Nephron progenitor cell (in vitro differentiated cells): ENCODE data around the gene ZSCAN25.

ENCODE experiments used
- DNase-seq: peaks from one replicate; pipeline ENCODE4 v3.0.0; 2021
- H3K27ac Mint-ChIP-seq: 2 replicates; pipeline ENCODE4 v1.8.0; 2021; ENCODE audit warnings: mild to moderate bottlenecking, moderate library complexity, mixed read lengths
- H3K27me3 Mint-ChIP-seq: 2 replicates; pipeline ENCODE4 v1.8.0; 2021; ENCODE audit warnings: mild to moderate bottlenecking, low read depth, mixed read lengths; ENCODE audit not compliant: poor library complexity
- H3K36me3 Mint-ChIP-seq: 2 replicates; pipeline ENCODE4 v1.8.0; 2021; ENCODE audit warnings: low read depth, mixed read lengths
- H3K4me1 Mint-ChIP-seq: 2 replicates; pipeline ENCODE4 v1.8.0; 2021; ENCODE audit warnings: mixed read lengths
- H3K4me3 Mint-ChIP-seq: 2 replicates; pipeline ENCODE4 v1.8.0; 2021; ENCODE audit warnings: mild to moderate bottlenecking, moderate library complexity, mixed read lengths
- H3K9me3 Mint-ChIP-seq: 2 replicates; pipeline ENCODE4 v1.8.0; 2021; ENCODE audit warnings: mild to moderate bottlenecking, moderate library complexity, mixed read lengths
- TF ChIP-seq, protein P1 (sequence below): fragments of 200-600 bp; sonication (generic); IDR thresholded peaks from 2 replicates; pipeline ENCODE4 v1.5.0; 2021; ENCODE audit warnings: antibody characterized with exemption

Gene ZSCAN25

DNA sequence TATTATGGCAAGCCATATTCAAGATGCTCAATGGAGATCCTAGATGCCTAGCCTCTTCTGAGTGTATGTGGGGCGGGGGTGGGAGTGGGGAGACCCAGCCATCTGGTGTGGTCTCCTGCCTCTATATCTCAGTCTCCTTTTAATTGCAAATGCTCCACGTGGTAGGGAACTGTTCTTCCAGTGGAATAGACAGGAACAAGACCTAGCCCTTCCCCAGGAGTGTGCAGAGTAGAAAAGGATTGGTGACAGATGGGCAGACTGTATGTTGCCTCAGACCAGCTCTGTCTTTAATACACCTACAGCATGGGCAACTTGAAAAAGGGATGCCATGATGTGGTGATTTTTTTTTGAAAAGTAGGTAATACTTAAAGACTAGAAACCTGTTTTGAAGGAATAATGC, 50.4 kb downstream of the ZSCAN25 start:
- Mint-ChIP-seq H3K4me1 (no peaks in the 10 kb centered on the region), H3K27me3 (peaks cover 3% of the 10 kb centered on the region), H3K9me3 (no peaks in the 10 kb centered on the region), H3K36me3 (peaks cover 9% of the 10 kb centered on the region), H3K27ac (no peak overlapping the region), H3K4me3 (no peak overlapping the region)
- no peak for DNase-seq
- TF ChIP-seq, protein P1, sequence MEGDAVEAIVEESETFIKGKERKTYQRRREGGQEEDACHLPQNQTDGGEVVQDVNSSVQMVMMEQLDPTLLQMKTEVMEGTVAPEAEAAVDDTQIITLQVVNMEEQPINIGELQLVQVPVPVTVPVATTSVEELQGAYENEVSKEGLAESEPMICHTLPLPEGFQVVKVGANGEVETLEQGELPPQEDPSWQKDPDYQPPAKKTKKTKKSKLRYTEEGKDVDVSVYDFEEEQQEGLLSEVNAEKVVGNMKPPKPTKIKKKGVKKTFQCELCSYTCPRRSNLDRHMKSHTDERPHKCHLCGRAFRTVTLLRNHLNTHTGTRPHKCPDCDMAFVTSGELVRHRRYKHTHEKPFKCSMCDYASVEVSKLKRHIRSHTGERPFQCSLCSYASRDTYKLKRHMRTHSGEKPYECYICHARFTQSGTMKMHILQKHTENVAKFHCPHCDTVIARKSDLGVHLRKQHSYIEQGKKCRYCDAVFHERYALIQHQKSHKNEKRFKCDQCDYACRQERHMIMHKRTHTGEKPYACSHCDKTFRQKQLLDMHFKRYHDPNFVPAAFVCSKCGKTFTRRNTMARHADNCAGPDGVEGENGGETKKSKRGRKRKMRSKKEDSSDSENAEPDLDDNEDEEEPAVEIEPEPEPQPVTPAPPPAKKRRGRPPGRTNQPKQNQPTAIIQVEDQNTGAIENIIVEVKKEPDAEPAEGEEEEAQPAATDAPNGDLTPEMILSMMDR = no peak

DNA sequence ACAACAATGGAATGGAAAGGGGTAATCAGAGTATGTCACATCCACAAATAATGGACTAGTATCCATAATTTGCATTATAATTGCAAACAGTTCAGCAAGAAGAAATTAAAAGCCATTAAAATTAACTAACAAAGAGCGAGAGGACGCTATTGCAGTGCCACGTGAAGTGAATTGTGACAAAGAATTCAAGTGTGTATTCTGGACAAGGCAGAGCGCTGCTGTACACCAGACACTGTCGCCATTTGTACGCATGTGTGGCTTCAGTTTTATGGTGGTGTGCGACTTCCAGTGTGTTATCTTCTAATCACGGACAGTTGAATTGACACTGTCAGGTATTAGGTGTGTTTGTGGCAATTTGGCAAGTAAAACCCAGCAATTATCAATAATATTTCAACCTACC, 51.8 kb downstream of the ZSCAN25 start:
- no peak for DNase-seq
- Mint-ChIP-seq H3K27me3 (peaks cover 3% of the 10 kb centered on the region), H3K4me3 (no peak overlapping the region), H3K36me3 (peaks cover 5% of the 10 kb centered on the region), H3K27ac (no peak overlapping the region), H3K4me1 (no peaks in the 10 kb centered on the region), H3K9me3 (no peaks in the 10 kb centered on the region)
- TF ChIP-seq, protein P1 = no peak

DNA sequence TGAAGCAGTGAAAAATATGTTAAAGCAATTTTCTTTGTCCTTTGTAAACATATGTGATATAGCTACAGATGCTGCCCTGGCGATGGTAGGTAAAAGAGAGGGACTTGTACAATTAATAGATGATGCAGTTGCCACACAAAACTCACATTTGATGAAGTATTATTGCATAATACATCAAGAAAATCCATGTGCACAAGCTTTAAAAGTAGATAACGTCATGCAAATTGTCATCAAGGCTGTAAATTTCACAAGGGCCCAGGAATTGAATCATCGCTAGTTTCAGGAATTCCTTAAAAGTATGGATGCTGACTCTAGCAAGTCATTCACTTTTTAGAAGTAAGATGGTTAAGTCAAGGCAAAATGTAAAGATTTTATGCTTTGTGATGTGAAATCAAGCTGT, 53.0 kb downstream of the ZSCAN25 start:
- no peak for DNase-seq
- Mint-ChIP-seq H3K36me3 (no peaks in the 10 kb centered on the region), H3K9me3 (no peaks in the 10 kb centered on the region), H3K27me3 (peaks cover 3% of the 10 kb centered on the region), H3K4me3 (no peak overlapping the region), H3K27ac (no peak overlapping the region), H3K4me1 (no peaks in the 10 kb centered on the region)
- TF ChIP-seq, protein P1 = no peak

DNA sequence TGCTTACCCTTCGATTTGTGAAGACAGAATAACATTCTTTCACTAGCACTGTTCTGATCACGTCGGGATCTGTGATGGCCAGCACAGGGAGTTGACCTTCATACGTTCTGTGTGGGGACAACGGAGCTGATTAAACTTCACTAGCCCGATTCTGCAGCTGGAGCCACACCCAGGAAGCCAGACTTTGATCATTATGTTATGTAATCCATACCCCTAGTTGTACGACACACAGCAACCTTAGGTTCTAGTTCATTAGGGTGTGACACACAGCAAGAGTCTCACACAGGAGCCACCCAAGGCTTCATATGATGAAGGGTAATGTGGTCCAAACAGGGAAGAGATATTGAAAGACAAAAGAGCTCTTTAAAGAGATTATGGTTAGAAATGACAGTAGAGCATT, 55.8 kb downstream of the ZSCAN25 start:
- peaks cover 3% of the 10 kb centered on the region for H3K27me3 Mint-ChIP-seq
- no peaks in the 10 kb centered on the region for H3K4me1 Mint-ChIP-seq
- H3K27ac Mint-ChIP-seq = no peak overlapping the region
- H3K36me3 Mint-ChIP-seq = no peaks in the 10 kb centered on the region
- DNase-seq = no peak
- no peaks in the 10 kb centered on the region for H3K9me3 Mint-ChIP-seq
- no peak overlapping the region for H3K4me3 Mint-ChIP-seq
- TF ChIP-seq, protein P1 = no peak

DNA sequence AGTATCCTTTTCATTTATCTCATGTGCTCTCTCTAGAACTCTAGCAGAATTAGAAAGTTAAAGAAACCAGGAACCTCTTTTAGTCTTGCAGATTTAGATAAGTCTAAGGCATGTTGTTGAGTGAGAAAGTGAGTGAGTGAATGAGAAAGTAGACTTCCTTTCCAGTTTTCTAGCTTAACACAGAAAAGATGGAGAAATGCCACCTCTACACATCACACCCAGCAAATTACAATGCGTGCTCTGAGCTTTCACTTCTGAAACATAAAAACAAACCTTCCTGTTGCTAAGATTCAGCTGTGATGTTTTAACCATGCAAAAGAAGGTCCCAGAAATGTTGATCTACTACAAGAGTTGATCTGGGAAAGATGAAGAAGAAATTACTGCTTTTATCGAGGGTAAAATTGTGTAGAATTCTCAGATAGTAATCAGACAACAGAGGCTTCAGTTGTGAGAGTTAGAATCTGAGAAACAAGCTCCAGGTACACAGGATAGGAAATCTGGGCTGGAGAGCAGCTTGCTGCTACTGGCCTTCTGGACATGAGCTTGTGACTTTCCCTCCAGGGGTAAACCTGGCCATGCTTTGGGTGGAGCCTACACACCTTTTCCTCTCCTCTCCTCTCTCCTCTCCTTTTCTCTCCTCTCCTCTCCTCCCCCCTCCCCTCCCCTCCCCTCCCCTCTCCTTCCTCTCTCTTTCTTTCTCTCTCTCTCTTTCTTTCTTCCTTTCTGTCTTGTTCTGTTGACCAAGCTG, 58.4 kb downstream of the ZSCAN25 start:
- no peaks in the 10 kb centered on the region for H3K36me3 Mint-ChIP-seq
- TF ChIP-seq, protein P1 = no peak
- H3K9me3 Mint-ChIP-seq = no peaks in the 10 kb centered on the region
- H3K27me3 Mint-ChIP-seq = peaks cover 3% of the 10 kb centered on the region
- DNase-seq = no peak
- H3K27ac Mint-ChIP-seq = no peak overlapping the region
- no peak overlapping the region for H3K4me3 Mint-ChIP-seq
- H3K4me1 Mint-ChIP-seq = peaks cover 15% of the 10 kb centered on the region

DNA sequence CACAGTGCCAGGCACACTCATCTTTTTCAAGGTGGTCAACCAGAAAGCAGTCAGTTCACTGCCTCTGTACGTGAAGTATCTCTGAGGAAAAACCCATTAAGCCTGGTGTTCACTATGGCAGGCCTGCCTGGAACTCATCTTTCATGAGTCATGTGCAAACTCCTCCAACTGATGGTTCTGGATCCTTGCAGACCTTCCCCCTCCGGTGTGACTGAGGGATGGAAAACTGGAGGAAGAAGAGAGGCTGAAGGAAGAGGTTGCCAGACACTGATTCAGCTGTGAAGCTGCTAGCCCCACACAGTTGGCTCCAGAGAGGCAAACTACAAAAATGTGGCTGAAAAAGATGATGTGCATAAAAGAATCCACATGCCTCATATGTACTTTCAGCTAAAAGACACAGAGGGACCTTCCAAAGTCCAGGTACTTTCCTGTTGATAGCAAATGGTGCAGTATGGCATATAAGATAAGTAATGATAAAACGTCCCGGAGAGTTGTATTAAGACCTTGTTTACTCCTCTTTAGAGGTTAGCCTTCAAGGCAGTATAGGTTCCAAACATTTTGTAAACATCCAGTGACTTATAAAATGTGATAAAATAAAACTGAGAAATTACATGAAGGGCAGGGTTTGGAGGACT, 60.4 kb downstream of the ZSCAN25 start:
- peaks cover 19% of the 10 kb centered on the region for H3K4me1 Mint-ChIP-seq
- H3K36me3 Mint-ChIP-seq = no peaks in the 10 kb centered on the region
- DNase-seq = no peak
- H3K27me3 Mint-ChIP-seq = peaks cover 2% of the 10 kb centered on the region
- H3K4me3 Mint-ChIP-seq = no peak overlapping the region
- TF ChIP-seq, protein P1 = no peak
- peaks cover 11% of the 10 kb centered on the region for H3K9me3 Mint-ChIP-seq
- H3K27ac Mint-ChIP-seq = no peak overlapping the region
